ENCODE results near the gene MPDZ. TPM values are rescaled to one million over a fixed set of nuclear protein-coding genes. Genes with fewer than 3 reads are reported as not detected.

Gene MPDZ
- total RNA-seq, 4 donors from 2014 or later: 17.9 to 29.6 (median 23.5) TPM

GRCh38 chr9:13069498-13069897, 210.0 kb downstream of the MPDZ start:
- no peaks in the 10 kb centered on the region for H3K27me3 ChIP-seq
- no peak for TF ChIP-seq CTCF (IDR thresholded peaks at IDR 0.05 in 4 of 5, conservative IDR thresholded peaks at IDR 0.05 in 1 of 5)
- no peak for TF ChIP-seq POLR2A (IDR thresholded peaks at IDR 0.05)
- ATAC-seq (no peak), DNase-seq (no peak)
- intact Hi-C loops (cut with DNase I; ENCODE audit: low total_unique reads) (no loop called here), in situ Hi-C loops (cut with MboI; ENCODE audit: low sequenced_read_pairs in 4 of 4) (no loop called here)
- H3K27ac ChIP-seq: no peak overlapping the region
- no peaks in the 10 kb centered on the region for H3K36me3 ChIP-seq
- H3K4me3 ChIP-seq: no peak overlapping the region
- H3K4me1 ChIP-seq: no peaks in the 10 kb centered on the region
- no peaks in the 10 kb centered on the region for H3K9me3 ChIP-seq

- Histone ChIP-seq H3K27ac (no peak overlapping the region), H3K4me1 (no peaks in the 10 kb centered on the region), H3K4me3 (no peak overlapping the region), H3K9me3 (no peaks in the 10 kb centered on the region), H3K27me3 (no peaks in the 10 kb centered on the region), H3K36me3 (no peaks in the 10 kb centered on the region)
- intact Hi-C loops (cut with DNase I; ENCODE audit: low total_unique reads) (no loop called here), in situ Hi-C loops (cut with MboI; ENCODE audit: low sequenced_read_pairs in 4 of 4) (no loop called here)
- TF ChIP-seq CTCF (IDR thresholded peaks at IDR 0.05 in 4 of 5, conservative IDR thresholded peaks at IDR 0.05 in 1 of 5) (no peak), POLR2A (IDR thresholded peaks at IDR 0.05) (no peak)
- no peak for DNase-seq
- ATAC-seq: no peak
These were observed 214.8 kb downstream of the MPDZ start for GRCh38 chr9:13064676-13065075.

- Histone ChIP-seq H3K27ac (no peak overlapping the region), H3K36me3 (no peaks in the 10 kb centered on the region), H3K9me3 (no peaks in the 10 kb centered on the region), H3K4me3 (no peak overlapping the region), H3K27me3 (no peaks in the 10 kb centered on the region), H3K4me1 (no peaks in the 10 kb centered on the region)
- no peak for TF ChIP-seq CTCF (IDR thresholded peaks at IDR 0.05 in 4 of 5, conservative IDR thresholded peaks at IDR 0.05 in 1 of 5)
- TF ChIP-seq POLR2A (IDR thresholded peaks at IDR 0.05): no peak
- in situ Hi-C loops (cut with MboI; ENCODE audit: low sequenced_read_pairs in 4 of 4): no loop called here
- intact Hi-C loops (cut with DNase I; ENCODE audit: low total_unique reads): no loop called here
- DNase-seq: no peak
- no peak for ATAC-seq
These were observed 215.5 kb downstream of the MPDZ start for GRCh38 chr9:13063880-13064459.

- no peaks in the 10 kb centered on the region for H3K4me1 ChIP-seq
- TF ChIP-seq CTCF (IDR thresholded peaks at IDR 0.05 in 4 of 5, conservative IDR thresholded peaks at IDR 0.05 in 1 of 5) (no peak), POLR2A (IDR thresholded peaks at IDR 0.05) (no peak)
- no peak overlapping the region for H3K27ac ChIP-seq
- in situ Hi-C loops (cut with MboI; ENCODE audit: low sequenced_read_pairs in 4 of 4) (no loop called here), intact Hi-C loops (cut with DNase I; ENCODE audit: low total_unique reads) (no loop called here)
- H3K9me3 ChIP-seq: no peaks in the 10 kb centered on the region
- H3K36me3 ChIP-seq: no peaks in the 10 kb centered on the region
- no peaks in the 10 kb centered on the region for H3K27me3 ChIP-seq
- no peak overlapping the region for H3K4me3 ChIP-seq
- ATAC-seq (no peak), DNase-seq (no peak)
These were observed 218.1 kb downstream of the MPDZ start for GRCh38 chr9:13061390-13061789.

Data from gastrocnemius medialis (tissue), 4 donors.